Left forelimb (tissue), 1 donor: Measurements from ENCODE around the gene CCDC57.

ENCODE experiments used
- DNase-seq: peaks from one replicate; pipeline ENCODE4 v3.0.0-alpha.2; 2018; ENCODE audit warnings: low spot score

The CCDC57 gene

GRCh38 chr17:82061047-82061925, 151.4 kb downstream of the CCDC57 start:
- DNase-seq: no peak

GRCh38 chr17:82060614-82061013, 152.0 kb downstream of the CCDC57 start:
- no peak for DNase-seq

GRCh38 chr17:82060001-82060380, 152.7 kb downstream of the CCDC57 start:
- no peak for DNase-seq

- no peak for DNase-seq
Observed at GRCh38 chr17:82059272-82060000, 153.2 kb downstream of the CCDC57 start.

- DNase-seq: no peak
Observed at GRCh38 chr17:82058855-82059249, 153.8 kb downstream of the CCDC57 start.

- DNase-seq: no peak
Observed at GRCh38 chr17:82058230-82058854, 154.3 kb downstream of the CCDC57 start.

GRCh38 chr17:82056729-82057621, 155.7 kb downstream of the CCDC57 start:
- DNase-seq: no peak

GRCh38 chr17:82055965-82056728, 156.5 kb downstream of the CCDC57 start:
- DNase-seq: no peak

- DNase-seq: no peak
Observed at GRCh38 chr17:82055023-82055964, 157.3 kb downstream of the CCDC57 start.

- no peak for DNase-seq
Observed at GRCh38 chr17:82054351-82055022, 158.2 kb downstream of the CCDC57 start.

- no peak for DNase-seq
Observed at GRCh38 chr17:82053556-82054263, 158.9 kb downstream of the CCDC57 start.

GRCh38 chr17:82053130-82053529, 159.5 kb downstream of the CCDC57 start:
- DNase-seq: no peak

- no peak for DNase-seq
Observed at GRCh38 chr17:82052638-82053059, 160.0 kb downstream of the CCDC57 start.

- DNase-seq: peak; percentile 87
Observed at GRCh38 chr17:82051776-82052637, 160.6 kb downstream of the CCDC57 start, which contains the start of the genes GPS1 and RFNG. Gene GPS1, plus strand, starts transcription at chr17:82051898. Its CDS starts 34 bp downstream, at chr17:82051932. Gene RFNG, minus strand, starts transcription at chr17:82051811. Its CDS starts 45 bp downstream, at chr17:82051766.
